CD14-positive monocyte (primary cell): ENCODE results near the gene CTF1. TPM values are rescaled to one million over a fixed set of nuclear protein-coding genes. Genes with fewer than 3 reads are reported as not detected.

Experiments used
- DNase-seq, 3 donors: peaks; one replicate each; pipeline ENCODE4 v3.0.0-alpha.2; 2011 to 2022
- H2AFZ ChIP-seq: 2 replicates; pipeline ENCODE4 v1.6.0; 2012; ENCODE audit warnings: mild to moderate bottlenecking, low read depth, low read length, inconsistent platforms; ENCODE audit not compliant: insufficient read depth, poor library complexity, severe bottlenecking
- H3K27ac ChIP-seq, 2 donors: 1 replicate in 1 of 2; 2 replicates in 1 of 2; pipeline ENCODE4 v1.5.1; 2012 to 2013; ENCODE audit warnings: low read length in 2 of 2, control low read depth in 1 of 2, inconsistent platforms in 1 of 2, low read depth in 1 of 2, mild to moderate bottlenecking in 1 of 2
- H3K27me3 ChIP-seq, 2 donors: one replicate each; pipeline versions ENCODE4 v1.6.0 to v1.6.1; 2011 to 2013; ENCODE audit warnings: low read length in 2 of 2; ENCODE audit not compliant: control insufficient read depth in 2 of 2, insufficient read depth in 2 of 2
- H3K36me3 ChIP-seq, 2 donors: replicated peaks in 1 of 2; 1 replicate in 1 of 2; 2 replicates in 1 of 2; pipeline versions ENCODE4 v1.5.1 to v1.6.1; 2012 to 2013; ENCODE audit warnings: low read length in 2 of 2, control low read depth in 1 of 2, inconsistent platforms in 1 of 2, mild to moderate bottlenecking in 1 of 2; ENCODE audit not compliant: insufficient read depth in 2 of 2, control insufficient read depth in 1 of 2
- H3K4me1 ChIP-seq, 2 donors: 1 replicate in 1 of 2; 2 replicates in 1 of 2; pipeline versions ENCODE4 v1.5.1 to v1.6.1; 2012 to 2013; ENCODE audit warnings: low read length in 2 of 2, control low read depth in 1 of 2, inconsistent platforms in 1 of 2, mild to moderate bottlenecking in 1 of 2, moderate library complexity in 1 of 2; ENCODE audit not compliant: insufficient read depth in 2 of 2, control insufficient read depth in 1 of 2
- H3K4me2 ChIP-seq: replicated peaks from 2 replicates; pipeline ENCODE3; 2012; ENCODE audit warnings: low read length, moderate library complexity, mild to moderate bottlenecking; ENCODE audit not compliant: poor library complexity, severe bottlenecking; ENCODE audit errors: extremely low read depth
- H3K4me3 ChIP-seq, 3 experiments: fragments of 200-600 bp in 1 of 3; sonication (generic) in 1 of 3; replicated peaks in 1 of 3; 1 replicate in 2 of 3; 2 replicates in 1 of 3; pipeline ENCODE4 v1.5.1; 2011 to 2013; ENCODE audit warnings: low read length in 3 of 3, mild to moderate bottlenecking in 3 of 3, control low read depth in 2 of 3, low read depth in 2 of 3, inconsistent platforms in 1 of 3, moderate library complexity in 1 of 3
- H3K79me2 ChIP-seq: 2 replicates; pipeline ENCODE4 v1.6.0; 2012; ENCODE audit warnings: mild to moderate bottlenecking, control low read depth, inconsistent platforms, low read length, moderate library complexity; ENCODE audit not compliant: insufficient read depth
- H3K9ac ChIP-seq: 2 replicates; pipeline ENCODE4 v1.6.0; 2017; ENCODE audit warnings: low read length, mild to moderate bottlenecking; ENCODE audit not compliant: insufficient read depth, poor library complexity, severe bottlenecking
- H3K9me3 ChIP-seq, 2 donors: replicated peaks in 1 of 2; 1 replicate in 1 of 2; 2 replicates in 1 of 2; pipeline versions ENCODE4 v1.5.1 to v1.6.1; 2012 to 2013; ENCODE audit warnings: low read length in 2 of 2, control low read depth in 1 of 2; ENCODE audit not compliant: control insufficient read depth in 1 of 2, insufficient read depth in 1 of 2
- H4K20me1 ChIP-seq: 2 replicates; pipeline ENCODE4 v1.6.0; 2012; ENCODE audit warnings: mild to moderate bottlenecking, low read length, control low read depth, moderate library complexity; ENCODE audit not compliant: insufficient read depth
- H3K27ac Mint-ChIP-seq, 7 donors: one replicate each; pipeline ENCODE4 v1.8.0; 2020; ENCODE audit warnings: mild to moderate bottlenecking in 7 of 7, mixed read lengths in 7 of 7, moderate library complexity in 6 of 7, inconsistent platforms in 2 of 7
- H3K27me3 Mint-ChIP-seq, 3 donors: one replicate each; pipeline ENCODE4 v1.8.0; 2021 to 2022; ENCODE audit warnings: low read depth in 3 of 3, mild to moderate bottlenecking in 3 of 3, mixed read lengths in 3 of 3, moderate library complexity in 3 of 3, inconsistent platforms in 1 of 3
- H3K36me3 Mint-ChIP-seq, 2 donors: one replicate each; pipeline ENCODE4 v1.8.0; 2020; ENCODE audit warnings: mixed read lengths in 2 of 2, inconsistent platforms in 1 of 2, mild to moderate bottlenecking in 1 of 2
- H3K4me1 Mint-ChIP-seq: one replicate; pipeline ENCODE4 v1.8.0; 2020; ENCODE audit warnings: mild to moderate bottlenecking, mixed read lengths
- H3K4me3 Mint-ChIP-seq, 2 donors: one replicate each; pipeline ENCODE4 v1.8.0; 2020; ENCODE audit warnings: mild to moderate bottlenecking in 2 of 2, mixed read lengths in 2 of 2, moderate library complexity in 1 of 2
- H3K9me3 Mint-ChIP-seq, 7 donors: one replicate each; pipeline ENCODE4 v1.8.0; 2020 to 2022; ENCODE audit warnings: mixed read lengths in 7 of 7, mild to moderate bottlenecking in 6 of 7, moderate library complexity in 6 of 7, inconsistent platforms in 2 of 7
- CTCF ChIP-seq: fragments of 200-600 bp; IDR thresholded peaks from one replicate; pipeline ENCODE4 v1.8.0; 2022; ENCODE audit warnings: antibody characterized with exemption, mild to moderate bottlenecking
- WGBS: methylation state at CpG from one replicate; pipeline ENCODE4 v1.1.5; 2013; ENCODE audit warnings: missing lambda C conversion rate; ENCODE audit not compliant: insufficient coverage; 5-methylcytosine and 5-hydroxymethylcytosine counted together
- intact Hi-C, 2 donors: fragments of 100-400 bp; cut with micrococcal nuclease; formaldehyde crosslinking; loops; one replicate each; pipeline versions ENCODE4 v1.15.0 to v1.15.1; 2023
- polyA plus RNA-seq, 3 donors: library from polyadenylated mRNA; depleted of rRNA in 1 of 3; unstranded in 2 of 3; stranded (reverse) in 1 of 3; fragments of 300-500 nt in 2 of 3; fragments of >200 nt in 1 of 3; fragmentation: Illumina TruSeq in 2 of 3; gene quantifications; 1 replicate in 2 of 3; 2 replicates in 1 of 3; pipeline ENCODE4 v1.2.3, GENCODE V29; 2012 to 2021

Gene CTF1
- polyA plus RNA-seq, 3 donors: 0.93 TPM; not detected in 2

GRCh38 chr16:30853758-30854157 lies 42.7 kb upstream of the CTF1 start:
- H3K27me3 Mint-ChIP-seq: peaks cover 0 to 2% (median 0%) of the 10 kb centered on the region in 3 donors
- H3K27me3 ChIP-seq: no peaks in the 10 kb centered on the region
- DNase-seq: peak in 1 of 3 donors; percentile 21
- no peaks in the 10 kb centered on the region for H3K79me2 ChIP-seq
- H3K27ac ChIP-seq: no peak overlapping the region
- H3K9me3 Mint-ChIP-seq: peaks cover 0 to 3% (median 0%) of the 10 kb centered on the region in 7 donors
- H4K20me1 ChIP-seq: no peaks in the 10 kb centered on the region
- no peak overlapping the region for H2AFZ ChIP-seq
- H3K4me2 ChIP-seq: no peak overlapping the region
- H3K36me3 Mint-ChIP-seq: peaks cover 8 to 11% of the 10 kb centered on the region in 2 donors
- H3K36me3 ChIP-seq: no peaks in the 10 kb centered on the region
- no peaks in the 10 kb centered on the region for H3K9me3 ChIP-seq
- H3K4me3 ChIP-seq: no peak overlapping the region
- no peak overlapping the region for H3K4me3 Mint-ChIP-seq
- H3K27ac Mint-ChIP-seq: no peak overlapping the region
- no peaks in the 10 kb centered on the region for H3K4me1 Mint-ChIP-seq
- intact Hi-C loops: no loop called here
- no peak for TF ChIP-seq CTCF
- no peak overlapping the region for H3K9ac ChIP-seq
- 100% methylated on average over 2 of the region's 2 CpGs for WGBS
- H3K4me1 ChIP-seq: no peaks in the 10 kb centered on the region

- no peaks in the 10 kb centered on the region for H4K20me1 ChIP-seq
- H3K9ac ChIP-seq: no peak overlapping the region
- H3K4me3 Mint-ChIP-seq: no peak overlapping the region
- H3K27me3 ChIP-seq: no peaks in the 10 kb centered on the region
- DNase-seq: no peak
- no peaks in the 10 kb centered on the region for H3K36me3 ChIP-seq
- H3K36me3 Mint-ChIP-seq: peaks cover 8 to 11% of the 10 kb centered on the region in 2 donors
- H3K9me3 Mint-ChIP-seq: peaks cover 0 to 3% (median 0%) of the 10 kb centered on the region in 7 donors
- H3K27me3 Mint-ChIP-seq: no peaks in the 10 kb centered on the region
- H3K4me1 Mint-ChIP-seq: no peaks in the 10 kb centered on the region
- H3K27ac ChIP-seq: no peak overlapping the region
- no peaks in the 10 kb centered on the region for H3K4me1 ChIP-seq
- no peak for TF ChIP-seq CTCF
- H3K4me2 ChIP-seq: no peak overlapping the region
- 100% methylated on average over 3 of the region's 3 CpGs for WGBS
- no peaks in the 10 kb centered on the region for H3K79me2 ChIP-seq
- no peak overlapping the region for H3K27ac Mint-ChIP-seq
- no peak overlapping the region for H2AFZ ChIP-seq
- intact Hi-C loops: no loop called here
- H3K9me3 ChIP-seq: no peaks in the 10 kb centered on the region
- H3K4me3 ChIP-seq: no peak overlapping the region
Measured at GRCh38 chr16:30858111-30858495, 38.3 kb upstream of the CTF1 start.
